DOHH2 (cell line): Measurements from ENCODE around the gene SHANK3.

Experiments
- H3F3A ChIP-seq: fragments of 200-600 bp; sonication (generic), shearing (Covaris generic); 2 replicates; pipeline ENCODE4 v1.6.0; 2016; ENCODE audit warnings: antibody characterized with exemption, mild to moderate bottlenecking; ENCODE audit not compliant: control insufficient read depth, insufficient read depth
- H3K27ac ChIP-seq: fragments of 200-600 bp; sonication (generic); 2 replicates; pipeline ENCODE4 v1.5.1; 2014; ENCODE audit warnings: low read depth, mild to moderate bottlenecking, low read length, moderate library complexity
- H3K27me3 ChIP-seq: fragments of 200-600 bp; sonication (generic); 2 replicates; pipeline ENCODE4 v1.6.1; 2014; ENCODE audit warnings: mild to moderate bottlenecking, low read length, mixed read lengths; ENCODE audit not compliant: control insufficient read depth
- H3K36me3 ChIP-seq: fragments of 200-600 bp; sonication (generic); 2 replicates; pipeline ENCODE4 v1.6.1; 2014; ENCODE audit warnings: mild to moderate bottlenecking, low read length, moderate library complexity, mixed read lengths; ENCODE audit not compliant: control insufficient read depth
- H3K4me1 ChIP-seq: fragments of 200-600 bp; sonication (generic); 2 replicates; pipeline ENCODE4 v1.6.1; 2014; ENCODE audit warnings: mild to moderate bottlenecking, low read length, mixed read lengths; ENCODE audit not compliant: control insufficient read depth
- H3K4me2 ChIP-seq: fragments of 200-600 bp; sonication (generic); 2 replicates; pipeline ENCODE4 v1.6.0; 2014; ENCODE audit warnings: mild to moderate bottlenecking, low read length, moderate library complexity
- H3K4me3 ChIP-seq: fragments of 200-600 bp; sonication (generic); 2 replicates; pipeline ENCODE4 v1.5.1; 2014; ENCODE audit warnings: mild to moderate bottlenecking, low read length, mixed read lengths
- H3K79me2 ChIP-seq: fragments of 200-600 bp; sonication (generic); 2 replicates; pipeline ENCODE4 v1.6.1; 2014; ENCODE audit warnings: mild to moderate bottlenecking, low read length, mixed read lengths; ENCODE audit not compliant: control insufficient read depth
- H3K9me2 ChIP-seq: fragments of 200-600 bp; sonication (generic); replicated peaks from 2 replicates; pipeline ENCODE4 v1.6.1; 2014; ENCODE audit warnings: mild to moderate bottlenecking, low read length, mixed read lengths; ENCODE audit not compliant: control insufficient read depth
- H3K9me3 ChIP-seq: fragments of 200-600 bp; sonication (generic); 2 replicates; pipeline ENCODE4 v1.6.1; 2014; ENCODE audit warnings: antibody characterized with exemption, low read length, mixed read lengths; ENCODE audit not compliant: control insufficient read depth, insufficient read depth
- H4K20me1 ChIP-seq: fragments of 200-600 bp; sonication (generic); 2 replicates; pipeline ENCODE4 v1.6.0; 2014; ENCODE audit warnings: low read depth, mild to moderate bottlenecking, antibody characterized with exemption, low read length, moderate library complexity; ENCODE audit not compliant: control insufficient read depth, insufficient read depth
- CTCF ChIP-seq: fragments of 200-600 bp; sonication (generic); IDR thresholded peaks from one replicate; pipeline ENCODE4 v1.5.1; 2014; ENCODE audit warnings: antibody characterized with exemption, mild to moderate bottlenecking, low read depth, low read length; ENCODE audit not compliant: poor library complexity, severe bottlenecking
- EZH2phosphoT487 ChIP-seq: fragments of 200-600 bp; sonication (generic); IDR thresholded peaks from 2 replicates; pipeline ENCODE4 v1.6.1; 2017; ENCODE audit warnings: borderline replicate concordance, mild to moderate bottlenecking, antibody characterized with exemption, low read length, moderate library complexity, mixed read lengths

Gene SHANK3

GRCh38 chr22:50683086-50683993 is 10.7 kb downstream of the SHANK3 start:
- H3K4me1 ChIP-seq: no peaks in the 10 kb centered on the region
- no peak overlapping the region for H3K4me2 ChIP-seq
- no peaks in the 10 kb centered on the region for H3K9me2 ChIP-seq
- peaks cover 16% of the 10 kb centered on the region for H3K9me3 ChIP-seq
- H3K4me3 ChIP-seq: no peak overlapping the region
- TF ChIP-seq EZH2phosphoT487: no peak
- no peak for TF ChIP-seq CTCF
- H4K20me1 ChIP-seq: no peaks in the 10 kb centered on the region
- no peaks in the 10 kb centered on the region for H3K36me3 ChIP-seq
- no peaks in the 10 kb centered on the region for H3K79me2 ChIP-seq
- H3K27ac ChIP-seq: no peak overlapping the region
- no peaks in the 10 kb centered on the region for H3K27me3 ChIP-seq
- H3F3A ChIP-seq: no peaks in the 10 kb centered on the region

- TF ChIP-seq EZH2phosphoT487 (no peak), CTCF (no peak)
- H3K79me2 ChIP-seq: no peaks in the 10 kb centered on the region
- no peak overlapping the region for H3K4me2 ChIP-seq
- no peaks in the 10 kb centered on the region for H3K4me1 ChIP-seq
- H4K20me1 ChIP-seq: no peaks in the 10 kb centered on the region
- no peaks in the 10 kb centered on the region for H3K27me3 ChIP-seq
- no peak overlapping the region for H3K4me3 ChIP-seq
- H3K9me3 ChIP-seq: peaks cover 10% of the 10 kb centered on the region
- no peaks in the 10 kb centered on the region for H3K36me3 ChIP-seq
- H3K27ac ChIP-seq: no peak overlapping the region
- H3F3A ChIP-seq: no peaks in the 10 kb centered on the region
- H3K9me2 ChIP-seq: no peaks in the 10 kb centered on the region
Observed at GRCh38 chr22:50683994-50684371, 11.4 kb downstream of the SHANK3 start.

GRCh38 chr22:50684501-50684900 is 11.9 kb downstream of the SHANK3 start:
- Histone ChIP-seq H3F3A (no peaks in the 10 kb centered on the region), H3K9me2 (no peaks in the 10 kb centered on the region), H3K4me3 (no peak overlapping the region), H3K4me2 (no peak overlapping the region), H3K36me3 (no peaks in the 10 kb centered on the region), H3K27me3 (no peaks in the 10 kb centered on the region), H3K4me1 (no peaks in the 10 kb centered on the region), H3K9me3 (peaks cover 6% of the 10 kb centered on the region; the same call in 1 of the 2 replicates), H3K79me2 (no peaks in the 10 kb centered on the region), H4K20me1 (no peaks in the 10 kb centered on the region), H3K27ac (no peak overlapping the region)
- no peak for TF ChIP-seq EZH2phosphoT487

- Histone ChIP-seq H3K36me3 (no peaks in the 10 kb centered on the region), H3K79me2 (no peaks in the 10 kb centered on the region), H3K4me1 (no peaks in the 10 kb centered on the region), H3K4me2 (no peak overlapping the region), H3K9me3 (peaks cover 6% of the 10 kb centered on the region; the same call in 1 of the 2 replicates), H4K20me1 (no peaks in the 10 kb centered on the region), H3K4me3 (no peak overlapping the region), H3F3A (no peaks in the 10 kb centered on the region), H3K27me3 (no peaks in the 10 kb centered on the region), H3K9me2 (no peaks in the 10 kb centered on the region), H3K27ac (no peak overlapping the region)
- TF ChIP-seq CTCF: no peak
- no peak for TF ChIP-seq EZH2phosphoT487
Observed at GRCh38 chr22:50684986-50685385, 12.4 kb downstream of the SHANK3 start.
